DND-41 (cell line): ENCODE measurements around the gene SCNN1B.

Experiments used
- ATAC-seq: fragments of 200-7000 bp; cut with Tn5 transposase; 3 replicates; pipeline ENCODE4 v1.9.1; 2021; ENCODE audit warnings: low read depth; ENCODE audit not compliant: insufficient read depth
- DNase-seq: peaks from one replicate; pipeline ENCODE4 v3.0.0-alpha.2; 2020
- H2AFZ ChIP-seq: 2 replicates; pipeline ENCODE4 v1.6.0; 2012; ENCODE audit warnings: low read depth, low read length
- H3K27ac ChIP-seq: 2 replicates; pipeline ENCODE4 v1.5.1; 2012; ENCODE audit warnings: low read length, inconsistent platforms
- H3K27me3 ChIP-seq: fragments of 200-600 bp; sonication (generic); 2 replicates; pipeline ENCODE4 v1.6.0; 2012; ENCODE audit warnings: low read length, mild to moderate bottlenecking, inconsistent platforms; ENCODE audit not compliant: insufficient read depth, poor library complexity
- H3K36me3 ChIP-seq: 2 replicates; pipeline ENCODE4 v1.5.1; 2012; ENCODE audit warnings: low read length, inconsistent platforms; ENCODE audit not compliant: insufficient read depth
- H3K4me1 ChIP-seq: 2 replicates; pipeline ENCODE4 v1.5.1; 2012; ENCODE audit warnings: mild to moderate bottlenecking, low read length; ENCODE audit not compliant: insufficient read depth
- H3K4me2 ChIP-seq: 2 replicates; pipeline ENCODE4 v1.6.0; 2012; ENCODE audit warnings: mild to moderate bottlenecking, moderate library complexity, low read length, inconsistent platforms; ENCODE audit not compliant: insufficient read depth
- H3K4me3 ChIP-seq, 2 experiments: fragments of 200-600 bp in 1 of 2; shearing (Covaris generic) in 1 of 2; 2 replicates each; pipeline ENCODE4 v1.5.1; 2012 to 2016; ENCODE audit warnings: inconsistent platforms in 2 of 2, low read length in 2 of 2, mild to moderate bottlenecking in 2 of 2, low read depth in 1 of 2, moderate library complexity in 1 of 2
- H3K79me2 ChIP-seq: 2 replicates; pipeline ENCODE4 v1.6.0; 2012; ENCODE audit warnings: low read length, inconsistent platforms; ENCODE audit not compliant: insufficient read depth
- H3K9ac ChIP-seq: 2 replicates; pipeline ENCODE4 v1.6.0; 2012; ENCODE audit warnings: low read depth, mild to moderate bottlenecking, inconsistent platforms, low read length, moderate library complexity
- H3K9me3 ChIP-seq: 2 replicates; pipeline ENCODE4 v1.5.1; 2012; ENCODE audit warnings: low read length, moderate library complexity, mild to moderate bottlenecking, inconsistent platforms; ENCODE audit not compliant: insufficient read depth, severe bottlenecking
- H4K20me1 ChIP-seq: 2 replicates; pipeline ENCODE4 v1.6.0; 2012; ENCODE audit warnings: low read length; ENCODE audit not compliant: insufficient read depth
- CTCF ChIP-seq: IDR thresholded peaks from 2 replicates; pipeline ENCODE4 v1.5.1; 2012; ENCODE audit warnings: borderline replicate concordance, low read length, moderate library complexity, mild to moderate bottlenecking; ENCODE audit not compliant: poor library complexity, severe bottlenecking; ENCODE audit errors: extremely low read depth
- EZH2 ChIP-seq: IDR thresholded peaks from 3 replicates; pipeline ENCODE4 v1.6.1; 2012; ENCODE audit warnings: borderline replicate concordance, low read depth, mild to moderate bottlenecking, moderate library complexity, low read length, inconsistent platforms; ENCODE audit not compliant: severe bottlenecking

The SCNN1B gene

GRCh38 chr16:23337836-23338550 lies 35.9 kb downstream of the SCNN1B start:
- Histone ChIP-seq H3K4me1 (no peaks in the 10 kb centered on the region), H3K27me3 (no peaks in the 10 kb centered on the region), H3K36me3 (no peaks in the 10 kb centered on the region), H3K27ac (no peak overlapping the region), H3K4me3 (no peak overlapping the region), H2AFZ (no peak overlapping the region), H3K79me2 (no peaks in the 10 kb centered on the region), H3K9ac (no peak overlapping the region), H3K4me2 (no peak overlapping the region), H3K9me3 (no peaks in the 10 kb centered on the region), H4K20me1 (no peaks in the 10 kb centered on the region)
- ATAC-seq (no peak), DNase-seq (no peak)
- TF ChIP-seq EZH2 (no peak), CTCF (no peak)

GRCh38 chr16:23339787-23340186 lies 37.7 kb downstream of the SCNN1B start:
- no peak for ATAC-seq

GRCh38 chr16:23342083-23342640 lies 40.1 kb downstream of the SCNN1B start:
- Histone ChIP-seq H3K9ac (no peak overlapping the region), H3K4me1 (no peaks in the 10 kb centered on the region), H4K20me1 (no peaks in the 10 kb centered on the region), H2AFZ (no peak overlapping the region), H3K27ac (no peak overlapping the region), H3K4me3 (no peak overlapping the region), H3K4me2 (no peak overlapping the region), H3K36me3 (no peaks in the 10 kb centered on the region), H3K79me2 (no peaks in the 10 kb centered on the region), H3K27me3 (no peaks in the 10 kb centered on the region), H3K9me3 (no peaks in the 10 kb centered on the region)
- no peak for ATAC-seq
- TF ChIP-seq EZH2 (no peak), CTCF (no peak)
- DNase-seq, result no peak

More at GRCh38 chr16:23339787-23340186, 37.7 kb downstream of the SCNN1B start:
- Histone ChIP-seq H3K27ac (no peak overlapping the region), H3K79me2 (no peaks in the 10 kb centered on the region), H3K4me2 (no peak overlapping the region), H3K9ac (no peak overlapping the region), H3K27me3 (no peaks in the 10 kb centered on the region), H3K9me3 (no peaks in the 10 kb centered on the region), H2AFZ (no peak overlapping the region), H3K4me3 (no peak overlapping the region), H3K4me1 (no peaks in the 10 kb centered on the region), H4K20me1 (no peaks in the 10 kb centered on the region), H3K36me3 (no peaks in the 10 kb centered on the region)
- no peak for DNase-seq
- TF ChIP-seq CTCF (no peak), EZH2 (no peak)
